Endothelial cell of umbilical vein (primary cell): ENCODE measurements around the gene RO60. TPM values are rescaled to one million over a fixed set of nuclear protein-coding genes. Genes with fewer than 3 reads are reported as not detected.

ENCODE experiments used
- BruUV-seq: library from RNA; stranded (reverse); fragments of 400-500 nt; replicated peaks from 2 replicates; lab custom pipeline; 2021; lab: Mats Ljungman, UMichigan
- CTCF ChIA-PET: fragments of 300-600, 350-600 bp; sonication (Branson Sonifier 250); formaldehyde crosslinking; loops from one replicate; lab custom pipeline; 2021; ENCODE audit warnings: antibody characterized with exemption, inconsistent platforms; lab: Charles Lee
- POLR2A ChIA-PET: fragments of 300-600, 350-600 bp; sonication (Branson Sonifier 250); formaldehyde crosslinking; loops from one replicate; lab custom pipeline; 2021; ENCODE audit warnings: antibody characterized with exemption, inconsistent platforms; lab: Charles Lee
- DNase-seq: peaks from one replicate; pipeline ENCODE4 v3.0.0-alpha.2; 2011; ENCODE audit warnings: low read depth, low spot score
- FAIRE-seq: peaks from 2 replicates; lab custom pipeline; 2011; peaks lifted over from hg19 to GRCh38; lab: Jason Lieb, UNC
- H2AFZ ChIP-seq: 2 replicates; pipeline ENCODE4 v1.6.0; 2012; ENCODE audit warnings: low read depth, low read length, control low read depth, inconsistent platforms
- H3K27ac ChIP-seq: 2 replicates; pipeline ENCODE4 v1.5.1; 2011; ENCODE audit warnings: low read depth, mild to moderate bottlenecking, control low read depth, low read length, moderate library complexity; ENCODE audit not compliant: insufficient read depth
- H3K27me3 ChIP-seq, 2 experiments: 2 replicates each; pipeline versions ENCODE4 v1.6.0 to v1.6.1; 2011; ENCODE audit warnings: low read length in 2 of 2, mixed read lengths in 1 of 2; ENCODE audit not compliant: control insufficient read depth in 2 of 2, insufficient read depth in 2 of 2
- H3K36me3 ChIP-seq, 2 experiments: 2 replicates in 1 of 2; 3 replicates in 1 of 2; pipeline ENCODE4 v1.5.1; 2011; ENCODE audit warnings: low read length in 2 of 2, mild to moderate bottlenecking in 1 of 2, moderate library complexity in 1 of 2; ENCODE audit not compliant: control insufficient read depth in 2 of 2, insufficient read depth in 2 of 2; ENCODE audit errors: extremely low read depth in 1 of 2
- H3K4me1 ChIP-seq: 3 replicates; pipeline ENCODE4 v1.5.1; 2011; ENCODE audit warnings: mild to moderate bottlenecking, low read length; ENCODE audit not compliant: control insufficient read depth, insufficient read depth; ENCODE audit errors: extremely low read depth
- H3K4me2 ChIP-seq: 2 replicates; pipeline ENCODE4 v1.6.1; 2011; ENCODE audit warnings: low read length, control low read depth, mixed read lengths; ENCODE audit not compliant: insufficient read depth
- H3K4me3 ChIP-seq, 3 experiments: fragments of 200-600 bp in 1 of 3; sonication (generic), shearing (Covaris generic) in 1 of 3; replicated peaks in 1 of 3; 2 replicates each; pipeline ENCODE4 v1.5.1; 2011 to 2016; ENCODE audit warnings: control low read depth in 3 of 3, low read length in 3 of 3, mild to moderate bottlenecking in 2 of 3, inconsistent platforms in 1 of 3, low read depth in 1 of 3, moderate library complexity in 1 of 3; ENCODE audit not compliant: insufficient read depth in 1 of 3
- H3K79me2 ChIP-seq: 2 replicates; pipeline ENCODE4 v1.6.0; 2012; ENCODE audit warnings: low read length, inconsistent platforms; ENCODE audit not compliant: control insufficient read depth, insufficient read depth
- H3K9ac ChIP-seq: replicated peaks from 2 replicates; pipeline ENCODE3; 2011; ENCODE audit warnings: low read length, control low read depth; ENCODE audit not compliant: insufficient read depth; ENCODE audit errors: extremely low read depth
- H3K9me1 ChIP-seq: replicated peaks from 3 replicates; pipeline ENCODE4 v1.6.0; 2011; ENCODE audit warnings: mild to moderate bottlenecking, low read length; ENCODE audit not compliant: control insufficient read depth, insufficient read depth; ENCODE audit errors: extremely low read depth
- H3K9me3 ChIP-seq: replicated peaks from 2 replicates; pipeline ENCODE4 v1.5.1; 2012; ENCODE audit warnings: low read length, inconsistent platforms; ENCODE audit not compliant: control insufficient read depth, insufficient read depth
- H4K20me1 ChIP-seq: replicated peaks from 2 replicates; pipeline ENCODE3; 2011; ENCODE audit warnings: mild to moderate bottlenecking, low read length; ENCODE audit not compliant: control insufficient read depth, insufficient read depth; ENCODE audit errors: extremely low read depth
- EZH2 ChIP-seq: IDR thresholded peaks from 2 replicates; pipeline ENCODE4 v1.6.1; 2012; ENCODE audit warnings: borderline replicate concordance, low read depth, mild to moderate bottlenecking, moderate library complexity, low read length, inconsistent platforms; ENCODE audit not compliant: severe bottlenecking
- FOS ChIP-seq: IDR thresholded peaks from 2 replicates; pipeline ENCODE4 v1.6.1; 2011; ENCODE audit warnings: mild to moderate bottlenecking, low read length, moderate library complexity, borderline replicate concordance; ENCODE audit not compliant: insufficient read depth
- GATA2 ChIP-seq: IDR thresholded peaks from 2 replicates; pipeline ENCODE4 v1.7.0; 2011; ENCODE audit warnings: low read depth, mild to moderate bottlenecking, moderate library complexity, mixed read lengths, low read length; ENCODE audit not compliant: insufficient read length, insufficient read depth
- JUN ChIP-seq: IDR thresholded peaks from 2 replicates; pipeline ENCODE4 v1.6.1; 2011; ENCODE audit warnings: borderline replicate concordance, low read depth; ENCODE audit not compliant: insufficient read length, insufficient read depth
- MYC ChIP-seq: IDR thresholded peaks from one replicate; pipeline ENCODE4 v1.6.1; 2011; ENCODE audit warnings: mild to moderate bottlenecking, low read depth, low read length
- POLR2A ChIP-seq: IDR thresholded peaks from 2 replicates; pipeline ENCODE4 v1.6.1; 2012; ENCODE audit warnings: low read depth, mild to moderate bottlenecking, control low read depth, low read length
- POLR2AphosphoS5 ChIP-seq: IDR thresholded peaks from 2 replicates; pipeline ENCODE4 v1.6.1; 2012; ENCODE audit warnings: low read depth, mild to moderate bottlenecking, control low read depth, low read length, moderate library complexity; ENCODE audit not compliant: insufficient read depth
- dilution Hi-C: fragments of 300-500 bp; cut with MboI; formaldehyde crosslinking; loops from one replicate; pipeline ENCODE4 v1.15.0; 2019; ENCODE audit warnings: low sequenced_read_pairs; ENCODE audit not compliant: extremely low pct_ligation_motif_present
- intact Hi-C: fragments of 100-400 bp; cut with micrococcal nuclease; formaldehyde crosslinking; loops from one replicate; pipeline ENCODE4 v1.10.0; 2022
- polyA plus RNA-seq, 4 experiments: library from polyadenylated mRNA; depleted of rRNA in 3 of 4; stranded (reverse) in 3 of 4; unstranded in 1 of 4; fragments of >200 nt; gene quantifications; 2 replicates each; pipeline versions ENCODE4 v1.2.1 to v1.2.3, GENCODE V29; 2011 to 2012; ENCODE audit warnings: missing spikeins in 1 of 4
- total RNA-seq: library from RNA; stranded (reverse); gene quantifications from 2 replicates; pipeline ENCODE4 v1.2.3, GENCODE V29; 2021
- TF ChIP-seq, protein P1 (sequence below), 2 donors: IDR thresholded peaks; 1 replicate in 1 of 2; 2 replicates in 1 of 2; pipeline ENCODE4 v1.5.1; 2011; ENCODE audit warnings: low read length in 2 of 2, mild to moderate bottlenecking in 2 of 2, moderate library complexity in 2 of 2, control low read depth in 1 of 2, inconsistent platforms in 1 of 2, low read depth in 1 of 2; ENCODE audit not compliant: insufficient read depth in 1 of 2; ENCODE audit errors: extremely low read depth in 1 of 2
- TF ChIP-seq, protein P2 (sequence below): IDR thresholded peaks from 2 replicates; pipeline ENCODE4 v1.6.1; 2011; ENCODE audit not compliant: insufficient read depth, insufficient read length

Gene RO60
- total and polyA plus RNA-seq, 2 donors (not counting 3 experiments of a cell fraction or from before 2014, with no cell fraction given) = 11.1 to 60.3 TPM

GRCh38 chr1:193033610-193034009, 25.8 kb upstream of the RO60 start:
- dilution Hi-C loops = no loop called here
- H3K9ac ChIP-seq = no peak overlapping the region

More at GRCh38 chr1:193033610-193034009, 25.8 kb upstream of the RO60 start:
- DNase-seq = no peak
- peaks cover 62% of the 10 kb centered on the region for H3K79me2 ChIP-seq
- no peaks in the 10 kb centered on the region for H3K36me3 ChIP-seq
- no peaks in the 10 kb centered on the region for H3K9me1 ChIP-seq
- no TSS peak for BruUV-seq
- FAIRE-seq = no peak
- H3K27me3 ChIP-seq = no peaks in the 10 kb centered on the region
- no peak overlapping the region for H2AFZ ChIP-seq
- intact Hi-C loops = no loop called here
- H3K4me3 ChIP-seq = no peak overlapping the region
- H4K20me1 ChIP-seq = no peaks in the 10 kb centered on the region
- no peak overlapping the region for H3K4me2 ChIP-seq
- H3K27ac ChIP-seq = no peak overlapping the region
- ChIA-PET POLR2A (no interaction called here), CTCF (interaction anchor here (1.1 to 2.5 kb wide), 3 partner anchors 9 to 556 kb away, joined by 3 to 12 read pairs (median 4); no protein-coding TSS in a partner anchor)
- H3K9me3 ChIP-seq = no peaks in the 10 kb centered on the region
- no peaks in the 10 kb centered on the region for H3K4me1 ChIP-seq
- TF ChIP-seq FOS (no peak), JUN (no peak), POLR2AphosphoS5 (no peak), GATA2 (no peak), POLR2A (no peak), EZH2 (no peak), MYC (no peak)
- TF ChIP-seq, protein P1, sequence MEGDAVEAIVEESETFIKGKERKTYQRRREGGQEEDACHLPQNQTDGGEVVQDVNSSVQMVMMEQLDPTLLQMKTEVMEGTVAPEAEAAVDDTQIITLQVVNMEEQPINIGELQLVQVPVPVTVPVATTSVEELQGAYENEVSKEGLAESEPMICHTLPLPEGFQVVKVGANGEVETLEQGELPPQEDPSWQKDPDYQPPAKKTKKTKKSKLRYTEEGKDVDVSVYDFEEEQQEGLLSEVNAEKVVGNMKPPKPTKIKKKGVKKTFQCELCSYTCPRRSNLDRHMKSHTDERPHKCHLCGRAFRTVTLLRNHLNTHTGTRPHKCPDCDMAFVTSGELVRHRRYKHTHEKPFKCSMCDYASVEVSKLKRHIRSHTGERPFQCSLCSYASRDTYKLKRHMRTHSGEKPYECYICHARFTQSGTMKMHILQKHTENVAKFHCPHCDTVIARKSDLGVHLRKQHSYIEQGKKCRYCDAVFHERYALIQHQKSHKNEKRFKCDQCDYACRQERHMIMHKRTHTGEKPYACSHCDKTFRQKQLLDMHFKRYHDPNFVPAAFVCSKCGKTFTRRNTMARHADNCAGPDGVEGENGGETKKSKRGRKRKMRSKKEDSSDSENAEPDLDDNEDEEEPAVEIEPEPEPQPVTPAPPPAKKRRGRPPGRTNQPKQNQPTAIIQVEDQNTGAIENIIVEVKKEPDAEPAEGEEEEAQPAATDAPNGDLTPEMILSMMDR (IDR thresholded peaks at IDR 0.05; ENCODE audit: extremely low read depth in 1 of 2, insufficient read depth in 1 of 2, low read depth in 1 of 2, low read length in 2 of 2) = no peak
- TF ChIP-seq, protein P2, sequence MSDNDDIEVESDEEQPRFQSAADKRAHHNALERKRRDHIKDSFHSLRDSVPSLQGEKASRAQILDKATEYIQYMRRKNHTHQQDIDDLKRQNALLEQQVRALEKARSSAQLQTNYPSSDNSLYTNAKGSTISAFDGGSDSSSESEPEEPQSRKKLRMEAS = no peak
